ENCODE measurements around the gene ZBTB47.

The ZBTB47 gene

DNA sequence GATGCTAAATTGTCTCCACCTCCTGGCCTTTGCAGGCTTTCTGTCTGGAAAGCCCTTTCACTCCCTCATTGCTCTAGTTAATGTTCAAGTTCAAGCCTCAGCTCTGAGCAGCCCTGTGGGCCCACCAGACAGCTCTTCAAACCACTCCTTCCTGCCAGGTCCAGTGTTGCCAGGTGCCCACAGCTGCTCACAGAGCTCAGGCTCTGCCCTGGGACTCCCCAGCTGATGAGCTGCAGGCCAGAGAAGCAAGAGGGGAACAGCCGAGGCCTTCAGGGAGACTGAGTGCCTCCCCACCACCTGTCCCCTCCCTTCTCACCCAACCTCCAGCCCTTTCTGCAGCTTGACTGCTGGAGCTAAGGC lies 1.3 kb upstream of the ZBTB47 start:
- H3K27ac ChIP-seq (ENCODE audit: insufficient read depth, low read length, poor library complexity, severe bottlenecking): no peak overlapping the region
- H3K4me1 ChIP-seq (ENCODE audit: control insufficient read depth, insufficient read depth, low read length, poor library complexity, severe bottlenecking): peaks cover 14% of the 10 kb centered on the region
- no peak overlapping the region for H3K4me3 ChIP-seq (ENCODE audit: insufficient read depth, low read depth, low read length, poor library complexity, severe bottlenecking)
- no peak for DNase-seq
- no peaks in the 10 kb centered on the region for H3K9me3 ChIP-seq (ENCODE audit: control insufficient read depth, low read length)
- H3K27me3 ChIP-seq (replicated peaks; ENCODE audit: control insufficient read depth, insufficient read depth, low read length, poor library complexity, severe bottlenecking): no peaks in the 10 kb centered on the region
- H3K36me3 ChIP-seq (ENCODE audit: control insufficient read depth, insufficient read depth, low read length): peaks cover 16% of the 10 kb centered on the region

DNA sequence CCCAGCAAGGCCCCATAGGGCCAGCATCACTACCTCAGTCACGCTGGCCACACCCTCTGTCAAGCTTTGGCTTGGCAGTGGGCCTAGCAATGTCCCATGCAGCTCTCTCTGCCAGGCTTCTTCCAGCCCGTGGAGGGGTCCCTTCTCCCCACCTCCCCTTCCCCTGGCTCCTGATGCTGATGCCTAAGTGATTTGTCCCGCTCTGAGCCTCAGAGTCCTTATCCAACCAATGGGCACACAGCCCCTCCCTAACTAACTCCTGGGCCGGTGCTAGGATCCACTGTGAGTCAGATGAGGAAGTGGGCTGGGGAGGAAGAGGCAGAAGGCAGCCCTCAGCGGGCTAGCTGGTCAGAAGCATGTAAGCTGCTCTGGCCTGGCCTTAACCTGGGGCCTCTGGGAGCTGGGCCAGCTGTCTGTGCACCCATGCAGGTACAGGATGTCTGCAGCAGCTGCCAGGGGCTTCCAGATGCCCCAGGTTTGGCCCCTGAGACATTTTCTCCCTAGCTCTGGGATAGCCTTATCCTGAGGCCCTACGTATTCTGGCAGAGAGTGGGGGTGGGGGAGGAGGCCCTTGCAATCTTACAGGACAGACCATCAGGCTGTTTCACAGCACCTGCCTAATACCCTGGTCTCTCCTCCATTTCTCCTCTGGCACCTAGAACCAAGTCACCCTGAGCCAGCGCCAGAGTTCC lies 740 bp upstream of the ZBTB47 start:
- no peak overlapping the region for H3K4me3 ChIP-seq (ENCODE audit: insufficient read depth, low read depth, low read length, poor library complexity, severe bottlenecking)
- H3K27ac ChIP-seq (ENCODE audit: insufficient read depth, low read length, poor library complexity, severe bottlenecking): no peak overlapping the region
- peaks cover 11% of the 10 kb centered on the region for H3K36me3 ChIP-seq (ENCODE audit: control insufficient read depth, insufficient read depth, low read length)
- DNase-seq: no peak
- no peaks in the 10 kb centered on the region for H3K9me3 ChIP-seq (ENCODE audit: control insufficient read depth, low read length)
- peaks cover 14% of the 10 kb centered on the region for H3K4me1 ChIP-seq (ENCODE audit: control insufficient read depth, insufficient read depth, low read length, poor library complexity, severe bottlenecking)
- H3K27me3 ChIP-seq (replicated peaks; ENCODE audit: control insufficient read depth, insufficient read depth, low read length, poor library complexity, severe bottlenecking): no peaks in the 10 kb centered on the region

DNA sequence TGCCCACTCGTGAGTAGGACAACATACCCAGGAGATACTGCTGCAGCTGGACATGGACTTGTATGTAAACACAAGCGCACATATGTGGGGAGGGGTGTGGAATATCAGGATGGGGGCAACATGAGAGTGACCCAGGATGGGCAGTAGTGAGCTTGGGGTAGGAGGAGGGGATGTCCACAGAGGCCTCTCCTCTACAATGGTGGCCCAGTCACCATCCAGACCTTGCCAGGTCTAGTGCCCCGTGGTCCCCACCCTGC lies 266 bp upstream of the ZBTB47 start:
- Histone ChIP-seq H3K27me3 (replicated peaks; ENCODE audit: control insufficient read depth, insufficient read depth, low read length, poor library complexity, severe bottlenecking) (no peaks in the 10 kb centered on the region), H3K4me3 (ENCODE audit: insufficient read depth, low read depth, low read length, poor library complexity, severe bottlenecking) (no peak overlapping the region), H3K36me3 (ENCODE audit: control insufficient read depth, insufficient read depth, low read length) (peaks cover 7% of the 10 kb centered on the region), H3K4me1 (ENCODE audit: control insufficient read depth, insufficient read depth, low read length, poor library complexity, severe bottlenecking) (peaks cover 14% of the 10 kb centered on the region), H3K9me3 (ENCODE audit: control insufficient read depth, low read length) (no peaks in the 10 kb centered on the region), H3K27ac (ENCODE audit: insufficient read depth, low read length, poor library complexity, severe bottlenecking) (no peak overlapping the region)
- no peak for DNase-seq

DNA sequence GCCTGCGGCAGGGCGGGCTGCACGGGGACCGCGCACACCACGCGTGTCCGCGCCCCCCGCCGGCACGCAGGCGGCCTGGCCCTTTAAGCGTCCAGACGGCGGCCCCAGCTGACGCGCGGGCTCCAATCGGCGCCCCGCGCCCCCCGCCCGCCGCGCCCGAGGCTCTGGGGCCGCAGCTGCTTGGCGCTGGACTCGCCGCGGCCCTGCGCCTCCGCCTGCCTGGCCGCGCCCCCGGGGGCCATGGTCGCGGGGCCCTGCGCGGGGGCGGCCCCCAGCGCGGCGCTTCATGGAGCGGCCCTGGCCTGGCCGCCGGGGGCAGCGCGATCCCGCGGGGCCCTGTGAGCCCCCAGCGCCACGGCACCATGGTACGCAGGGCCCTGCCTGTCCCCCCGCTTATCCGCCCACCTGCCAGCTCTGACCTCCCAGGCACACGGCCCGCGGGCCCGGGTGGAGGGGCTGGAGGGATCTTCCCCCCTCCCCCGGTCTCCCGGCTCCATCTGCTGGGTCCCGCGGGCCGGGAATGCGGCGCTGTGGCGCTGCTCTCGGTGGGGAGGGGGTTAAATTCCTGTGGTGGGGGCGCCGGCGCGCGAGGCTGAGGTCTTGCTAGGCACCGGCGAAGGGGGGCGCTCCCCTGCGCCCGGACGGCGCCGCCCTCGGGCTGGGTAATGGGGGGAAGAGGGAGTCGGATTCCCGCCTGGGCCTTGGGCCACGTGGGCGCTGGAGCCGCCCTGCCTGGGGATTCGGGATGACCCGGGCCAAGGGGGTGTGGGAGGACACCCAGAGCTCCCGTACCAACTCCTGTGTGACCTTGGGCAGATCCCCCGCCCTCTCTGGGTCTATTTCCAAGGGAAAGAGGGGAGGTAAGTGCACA lies 1.1 kb downstream of the ZBTB47 start:
- peak overlapping the region; percentile 68 for H3K4me3 ChIP-seq (ENCODE audit: insufficient read depth, low read depth, low read length, poor library complexity, severe bottlenecking)
- no peaks in the 10 kb centered on the region for H3K27me3 ChIP-seq (replicated peaks; ENCODE audit: control insufficient read depth, insufficient read depth, low read length, poor library complexity, severe bottlenecking)
- H3K27ac ChIP-seq (ENCODE audit: insufficient read depth, low read length, poor library complexity, severe bottlenecking): peak overlapping the region; percentile 39
- H3K9me3 ChIP-seq (ENCODE audit: control insufficient read depth, low read length): no peaks in the 10 kb centered on the region
- no peaks in the 10 kb centered on the region for H3K36me3 ChIP-seq (ENCODE audit: control insufficient read depth, insufficient read depth, low read length)
- peaks cover 14% of the 10 kb centered on the region for H3K4me1 ChIP-seq (ENCODE audit: control insufficient read depth, insufficient read depth, low read length, poor library complexity, severe bottlenecking)
- DNase-seq: no peak

DNA sequence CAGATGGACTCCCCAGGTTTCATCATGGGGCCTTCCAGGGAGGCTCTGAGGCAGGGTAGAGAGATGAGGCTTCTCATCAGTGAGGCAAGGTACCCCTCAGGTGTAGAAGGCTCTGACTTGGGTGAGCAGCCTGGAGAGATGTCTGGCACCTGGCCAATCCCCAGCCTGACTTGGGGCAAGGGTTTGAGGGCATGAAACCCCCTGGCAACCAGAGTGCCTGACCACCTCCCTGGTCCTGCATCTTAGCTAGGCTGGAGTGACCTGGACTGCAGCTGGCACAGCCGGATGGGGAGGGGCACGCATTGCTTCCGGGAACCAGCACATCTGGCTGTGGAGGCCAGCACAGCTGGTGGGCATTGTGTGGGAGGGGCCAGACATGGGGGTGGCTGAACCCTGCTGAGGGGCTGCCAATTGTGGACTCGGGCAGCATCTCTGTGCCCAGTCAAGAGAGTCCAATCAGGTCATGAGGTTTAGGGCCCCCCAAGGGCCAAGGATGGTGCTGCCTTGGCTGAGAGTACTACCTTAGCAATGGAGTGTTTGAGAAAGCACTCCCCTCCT lies 1.9 kb downstream of the ZBTB47 start:
- H3K36me3 ChIP-seq (ENCODE audit: control insufficient read depth, insufficient read depth, low read length): no peaks in the 10 kb centered on the region
- H3K27me3 ChIP-seq (replicated peaks; ENCODE audit: control insufficient read depth, insufficient read depth, low read length, poor library complexity, severe bottlenecking): no peaks in the 10 kb centered on the region
- peaks cover 14% of the 10 kb centered on the region for H3K4me1 ChIP-seq (ENCODE audit: control insufficient read depth, insufficient read depth, low read length, poor library complexity, severe bottlenecking)
- no peak for DNase-seq
- H3K4me3 ChIP-seq (ENCODE audit: insufficient read depth, low read depth, low read length, poor library complexity, severe bottlenecking): no peak overlapping the region
- no peaks in the 10 kb centered on the region for H3K9me3 ChIP-seq (ENCODE audit: control insufficient read depth, low read length)
- no peak overlapping the region for H3K27ac ChIP-seq (ENCODE audit: insufficient read depth, low read length, poor library complexity, severe bottlenecking)

DNA sequence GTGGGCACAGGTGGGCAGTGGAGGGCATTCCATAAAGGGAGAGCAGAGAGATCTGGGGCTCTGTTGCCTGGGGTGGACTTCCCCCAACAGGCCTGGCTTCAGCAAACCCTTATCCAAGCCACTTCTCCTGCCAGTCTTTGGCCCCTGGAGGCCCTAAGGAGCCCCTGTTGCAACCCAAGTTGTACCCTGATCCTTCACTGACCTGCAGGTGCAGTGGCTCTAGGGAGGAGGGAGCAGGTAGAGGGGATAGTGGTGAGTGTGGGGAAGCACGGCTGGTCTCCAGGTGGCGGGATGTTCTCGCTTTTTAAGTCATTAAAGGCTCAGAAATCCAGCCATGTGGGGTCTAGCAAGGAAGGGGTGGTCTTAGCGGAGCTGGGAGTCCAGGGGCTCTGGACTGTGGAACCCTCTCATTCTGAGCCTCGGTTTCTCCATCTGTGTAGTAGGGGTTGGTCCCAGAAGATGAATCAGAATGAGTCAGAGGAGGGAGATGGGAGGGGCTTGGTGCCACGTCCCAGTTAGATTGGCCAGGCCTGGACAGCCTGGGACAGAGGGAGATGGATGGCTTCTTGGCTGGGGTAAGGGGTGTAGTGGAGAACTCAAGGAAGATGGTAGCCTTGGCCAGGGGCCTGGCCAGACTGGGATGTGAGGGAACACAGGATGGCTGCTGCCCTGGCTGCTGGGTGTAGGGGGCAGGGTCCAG lies 2.6 kb downstream of the ZBTB47 start:
- H3K27me3 ChIP-seq (replicated peaks; ENCODE audit: control insufficient read depth, insufficient read depth, low read length, poor library complexity, severe bottlenecking): no peaks in the 10 kb centered on the region
- H3K27ac ChIP-seq (ENCODE audit: insufficient read depth, low read length, poor library complexity, severe bottlenecking): no peak overlapping the region
- no peak for DNase-seq
- no peaks in the 10 kb centered on the region for H3K9me3 ChIP-seq (ENCODE audit: control insufficient read depth, low read length)
- H3K36me3 ChIP-seq (ENCODE audit: control insufficient read depth, insufficient read depth, low read length): no peaks in the 10 kb centered on the region
- no peak overlapping the region for H3K4me3 ChIP-seq (ENCODE audit: insufficient read depth, low read depth, low read length, poor library complexity, severe bottlenecking)
- H3K4me1 ChIP-seq (ENCODE audit: control insufficient read depth, insufficient read depth, low read length, poor library complexity, severe bottlenecking): peaks cover 14% of the 10 kb centered on the region

DNA sequence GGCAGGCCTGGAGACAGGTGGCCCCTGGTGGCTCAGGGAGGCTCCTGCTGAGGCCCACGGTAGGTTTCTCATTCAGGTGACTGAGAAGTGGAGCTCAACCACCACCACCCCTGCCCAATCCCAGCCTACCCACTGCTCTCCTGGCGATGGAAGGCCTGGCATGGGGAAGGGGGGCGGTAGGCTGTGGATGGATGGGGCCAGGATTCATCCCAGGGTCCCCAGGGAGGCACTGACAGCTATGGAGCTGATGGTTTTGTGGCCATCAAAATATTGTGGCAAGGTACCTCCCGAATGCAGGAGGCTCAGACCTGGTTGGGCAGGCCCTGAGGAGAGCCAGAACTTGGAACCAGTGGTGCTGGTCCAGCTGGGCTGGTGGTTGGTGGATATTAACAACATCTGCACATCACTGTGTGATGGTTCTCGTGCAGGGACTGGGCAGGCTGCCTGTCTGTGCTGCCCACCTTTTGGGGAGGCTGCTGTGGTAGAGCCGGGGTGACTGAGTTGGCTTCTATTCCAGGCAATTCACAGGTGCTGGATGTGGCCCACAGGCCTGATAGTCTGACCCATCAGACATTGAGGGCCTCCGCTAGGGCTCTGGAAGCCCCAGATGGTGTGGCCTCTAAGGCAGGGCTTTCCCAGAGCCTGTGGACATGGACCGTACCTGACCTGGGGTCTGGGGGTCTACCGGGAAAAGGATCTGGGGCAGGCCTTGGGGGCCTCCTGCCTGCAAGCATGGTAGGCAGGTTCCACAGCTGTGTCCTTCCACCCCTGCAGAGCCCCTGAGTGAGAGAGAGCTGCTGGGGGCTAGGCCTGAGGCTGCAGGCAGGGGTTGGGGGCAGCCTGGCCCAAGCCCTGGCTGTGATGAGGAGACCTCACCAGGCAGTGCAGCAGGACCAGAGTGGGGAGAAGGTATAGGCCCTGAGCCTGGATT lies 3.4 kb downstream of the ZBTB47 start:
- Histone ChIP-seq H3K36me3 (ENCODE audit: control insufficient read depth, insufficient read depth, low read length) (no peaks in the 10 kb centered on the region), H3K9me3 (ENCODE audit: control insufficient read depth, low read length) (no peaks in the 10 kb centered on the region), H3K27ac (ENCODE audit: insufficient read depth, low read length, poor library complexity, severe bottlenecking) (no peak overlapping the region), H3K4me3 (ENCODE audit: insufficient read depth, low read depth, low read length, poor library complexity, severe bottlenecking) (no peak overlapping the region), H3K27me3 (replicated peaks; ENCODE audit: control insufficient read depth, insufficient read depth, low read length, poor library complexity, severe bottlenecking) (no peaks in the 10 kb centered on the region), H3K4me1 (ENCODE audit: control insufficient read depth, insufficient read depth, low read length, poor library complexity, severe bottlenecking) (peaks cover 14% of the 10 kb centered on the region)
- DNase-seq: no peak

DNA sequence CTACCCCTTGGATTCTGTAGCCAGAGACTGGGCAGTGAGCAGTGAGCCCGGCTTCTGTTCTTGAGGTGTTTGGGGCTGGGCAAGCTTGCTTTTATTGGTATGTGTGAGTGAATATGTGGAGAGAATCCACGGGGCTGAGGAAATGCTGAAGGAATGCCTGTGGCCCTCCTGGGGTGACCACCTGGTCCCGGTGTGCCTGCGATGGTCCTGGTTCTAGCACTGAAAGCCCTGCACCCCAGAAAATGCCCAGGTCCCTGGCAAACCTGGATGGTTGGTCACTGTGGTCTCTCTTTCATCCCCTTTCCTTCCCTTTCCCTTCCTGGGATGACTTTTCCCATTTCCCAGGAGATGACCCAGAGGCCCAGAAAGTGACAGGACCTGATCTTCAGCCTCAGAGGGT lies 4.2 kb downstream of the ZBTB47 start:
- Histone ChIP-seq H3K36me3 (ENCODE audit: control insufficient read depth, insufficient read depth, low read length) (no peaks in the 10 kb centered on the region), H3K9me3 (ENCODE audit: control insufficient read depth, low read length) (no peaks in the 10 kb centered on the region), H3K4me1 (ENCODE audit: control insufficient read depth, insufficient read depth, low read length, poor library complexity, severe bottlenecking) (peaks cover 14% of the 10 kb centered on the region), H3K4me3 (ENCODE audit: insufficient read depth, low read depth, low read length, poor library complexity, severe bottlenecking) (no peak overlapping the region), H3K27ac (ENCODE audit: insufficient read depth, low read length, poor library complexity, severe bottlenecking) (no peak overlapping the region), H3K27me3 (replicated peaks; ENCODE audit: control insufficient read depth, insufficient read depth, low read length, poor library complexity, severe bottlenecking) (no peaks in the 10 kb centered on the region)
- no peak for DNase-seq

DNA sequence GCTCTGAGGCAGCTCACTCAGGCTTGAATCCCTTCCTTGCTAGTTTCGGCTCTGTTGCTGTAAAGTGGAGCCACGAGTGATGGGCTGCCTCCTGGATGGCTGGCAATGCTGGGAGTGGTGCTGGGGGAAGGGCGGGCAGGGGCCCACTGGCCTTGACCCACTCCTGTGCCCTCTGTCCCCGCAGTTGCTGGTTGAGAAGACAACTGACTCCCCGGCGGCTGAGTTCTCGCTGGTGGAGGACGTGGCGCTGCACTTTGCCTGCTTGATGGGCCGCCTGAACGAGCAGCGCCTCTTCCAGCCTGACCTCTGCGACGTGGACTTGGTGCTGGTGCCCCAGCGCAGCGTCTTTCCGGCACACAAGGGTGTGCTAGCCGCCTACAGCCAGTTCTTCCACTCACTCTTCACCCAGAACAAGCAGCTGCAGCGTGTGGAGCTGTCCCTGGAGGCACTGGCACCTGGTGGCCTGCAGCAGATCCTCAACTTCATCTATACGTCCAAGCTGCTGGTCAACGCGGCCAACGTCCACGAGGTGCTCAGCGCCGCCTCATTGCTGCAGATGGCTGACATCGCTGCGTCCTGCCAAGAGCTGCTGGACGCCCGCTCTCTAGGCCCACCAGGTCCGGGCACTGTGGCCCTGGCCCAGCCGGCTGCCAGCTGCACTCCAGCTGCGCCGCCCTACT lies 4.7 kb downstream of the ZBTB47 start:
- no peaks in the 10 kb centered on the region for H3K36me3 ChIP-seq (ENCODE audit: control insufficient read depth, insufficient read depth, low read length)
- no peak for DNase-seq
- no peaks in the 10 kb centered on the region for H3K9me3 ChIP-seq (ENCODE audit: control insufficient read depth, low read length)
- H3K27me3 ChIP-seq (replicated peaks; ENCODE audit: control insufficient read depth, insufficient read depth, low read length, poor library complexity, severe bottlenecking): no peaks in the 10 kb centered on the region
- no peak overlapping the region for H3K4me3 ChIP-seq (ENCODE audit: insufficient read depth, low read depth, low read length, poor library complexity, severe bottlenecking)
- no peak overlapping the region for H3K27ac ChIP-seq (ENCODE audit: insufficient read depth, low read length, poor library complexity, severe bottlenecking)
- peaks cover 12% of the 10 kb centered on the region for H3K4me1 ChIP-seq (ENCODE audit: control insufficient read depth, insufficient read depth, low read length, poor library complexity, severe bottlenecking)
